ENCODE data around the gene DIO1.

- no peak for TF ChIP-seq CTCF (conservative IDR thresholded peaks at IDR 0.05; ENCODE audit: low read depth, low read length)
- no peak for TF ChIP-seq EZH2 (IDR thresholded peaks at IDR 0.05; ENCODE audit: borderline replicate concordance, low read depth, low read length, poor library complexity, severe bottlenecking)
Measured at GRCh38 chr1:53871773-53872484, 22.1 kb upstream of the DIO1 start.

Data from A673 (cell line).